GM23338 (cell line): ENCODE results near the gene SLC44A1.
A peak's percentile ranks its signal among the peaks of the same experiment; 100 is the strongest.

ENCODE experiments used
- CREB1 ChIP-seq: fragments of 250-450 bp; sonication (Bioruptor Pico); IDR thresholded peaks from 2 replicates; pipeline ENCODE4 v1.5.0; 2020; ENCODE audit warnings: low read depth, mild to moderate bottlenecking, moderate library complexity
- CTCF ChIP-seq, 2 experiments: fragments of 200-600 bp in 1 of 2; sonication (generic) in 1 of 2; conservative IDR thresholded peaks; 2 replicates each; pipeline versions ENCODE4 v1.5.1 to v1.6.1; 2016 to 2017; ENCODE audit warnings: antibody characterized with exemption in 2 of 2, low read depth in 2 of 2, mild to moderate bottlenecking in 2 of 2, moderate library complexity in 1 of 2
- EZH2 ChIP-seq: fragments of 200-600 bp; sonication (generic); IDR thresholded peaks from one replicate; pipeline ENCODE4 v1.8.0; 2017; ENCODE audit warnings: antibody characterized with exemption, mild to moderate bottlenecking, low read depth; ENCODE audit not compliant: unreplicated experiment
- EZH2phosphoT487 ChIP-seq: fragments of 200-600 bp; sonication (generic); IDR thresholded peaks from one replicate; pipeline ENCODE4 v1.8.1; 2018; ENCODE audit warnings: antibody characterized with exemption; ENCODE audit not compliant: unreplicated experiment
- JUNB ChIP-seq: IDR thresholded peaks from one replicate; pipeline ENCODE4 v1.6.1; 2016; ENCODE audit warnings: antibody characterized with exemption; ENCODE audit not compliant: unreplicated experiment
- NANOG ChIP-seq: IDR thresholded peaks from 2 replicates; pipeline ENCODE4 v1.6.1; 2016; ENCODE audit warnings: antibody characterized with exemption, borderline replicate concordance
- POLR2AphosphoS5 ChIP-seq: IDR thresholded peaks from 2 replicates; pipeline ENCODE4 v1.6.1; 2016; ENCODE audit warnings: antibody characterized with exemption, low read depth
- REST ChIP-seq: IDR thresholded peaks from one replicate; pipeline ENCODE4 v1.6.1; 2018; ENCODE audit warnings: antibody characterized with exemption; ENCODE audit not compliant: unreplicated experiment
- STAT1 ChIP-seq: IDR thresholded peaks from one replicate; pipeline ENCODE4 v1.6.1; 2016; ENCODE audit warnings: antibody characterized with exemption; ENCODE audit not compliant: unreplicated experiment
- ZNF114 ChIP-seq: fragments of 250-450 bp; sonication (Bioruptor Pico); IDR thresholded peaks from 2 replicates; pipeline ENCODE4 v1.5.0; 2020; ENCODE audit warnings: mild to moderate bottlenecking, moderate library complexity
- ZNF331 ChIP-seq: fragments of 250-450 bp; sonication (Bioruptor Pico); IDR thresholded peaks from 2 replicates; pipeline ENCODE4 v1.5.0; 2020; ENCODE audit warnings: low read depth, mild to moderate bottlenecking, moderate library complexity
- ZNF462 ChIP-seq: fragments of 250-450 bp; sonication (Bioruptor Pico); IDR thresholded peaks from 2 replicates; pipeline ENCODE4 v1.5.0; 2020; ENCODE audit warnings: mild to moderate bottlenecking, moderate library complexity

- TF ChIP-seq CTCF (conservative IDR thresholded peaks at IDR 0.05; ENCODE audit: low read depth in 2 of 2) (peak; percentile 59), REST (no peak), EZH2 (no peak), POLR2AphosphoS5 (no peak), CREB1 (CRISPR knock-in tag) (no peak), NANOG (no peak), EZH2phosphoT487 (no peak), STAT1 (no peak), ZNF462 (CRISPR knock-in tag) (no peak), ZNF331 (no peak), JUNB (no peak), ZNF114 (CRISPR knock-in tag) (no peak)
Measured at GRCh38 chr9:105425816-105426433, 181.5 kb downstream of the SLC44A1 start.
